Measurements from ENCODE around the gene XG.
"Not testable (repeated sequence)": the region's sequence is repeated elsewhere in the genome, so short reads cannot be mapped to it uniquely, and the experiment has no call there.

XG gene

GRCh38 chrX:2761246-2761645, 9.4 kb downstream of the XG start:
- Histone ChIP-seq H3K4me1 (ENCODE audit: control insufficient read depth, insufficient read depth, low read length) (no peaks in the 10 kb centered on the region), H3K27me3 (ENCODE audit: control insufficient read depth, insufficient read depth, low read length) (no peaks in the 10 kb centered on the region), H3K4me3 (ENCODE audit: low read depth, low read length) (no peak overlapping the region), H3K9ac (ENCODE audit: low read depth, low read length) (no peak overlapping the region), H3K9me3 (ENCODE audit: control insufficient read depth, insufficient read depth, low read length) (no peaks in the 10 kb centered on the region), H3K27ac (ENCODE audit: low read depth, low read length) (no peak overlapping the region), H3K36me3 (ENCODE audit: control insufficient read depth, insufficient read depth, low read length) (no peaks in the 10 kb centered on the region)

- not testable (repeated sequence) for H3K27me3 ChIP-seq (ENCODE audit: control insufficient read depth, insufficient read depth, low read length); H3K9me3 ChIP-seq (ENCODE audit: control insufficient read depth, insufficient read depth, low read length); H3K4me3 ChIP-seq (ENCODE audit: low read depth, low read length); H3K9ac ChIP-seq (ENCODE audit: low read depth, low read length); H3K4me1 ChIP-seq (ENCODE audit: control insufficient read depth, insufficient read depth, low read length); H3K27ac ChIP-seq (ENCODE audit: low read depth, low read length); H3K36me3 ChIP-seq (ENCODE audit: control insufficient read depth, insufficient read depth, low read length)
Observed at GRCh38 chrX:2762671-2763070, 10.8 kb downstream of the XG start.

GRCh38 chrX:2764766-2765548, 13.1 kb downstream of the XG start:
- H3K9ac ChIP-seq (ENCODE audit: low read depth, low read length); H3K36me3 ChIP-seq (ENCODE audit: control insufficient read depth, insufficient read depth, low read length); H3K4me1 ChIP-seq (ENCODE audit: control insufficient read depth, insufficient read depth, low read length); H3K27me3 ChIP-seq (ENCODE audit: control insufficient read depth, insufficient read depth, low read length); H3K9me3 ChIP-seq (ENCODE audit: control insufficient read depth, insufficient read depth, low read length); H3K27ac ChIP-seq (ENCODE audit: low read depth, low read length); H3K4me3 ChIP-seq (ENCODE audit: low read depth, low read length): not testable (repeated sequence)

- H3K27me3 ChIP-seq (ENCODE audit: control insufficient read depth, insufficient read depth, low read length), result no peaks in the 10 kb centered on the region
- H3K4me1 ChIP-seq (ENCODE audit: control insufficient read depth, insufficient read depth, low read length), result no peaks in the 10 kb centered on the region; the same call in 1 of the 2 replicates
- no peak overlapping the region for H3K27ac ChIP-seq (ENCODE audit: low read depth, low read length)
- H3K4me3 ChIP-seq (ENCODE audit: low read depth, low read length), result no peak overlapping the region
- H3K36me3 ChIP-seq (ENCODE audit: control insufficient read depth, insufficient read depth, low read length), result no peaks in the 10 kb centered on the region
- no peaks in the 10 kb centered on the region for H3K9me3 ChIP-seq (ENCODE audit: control insufficient read depth, insufficient read depth, low read length)
- no peak overlapping the region for H3K9ac ChIP-seq (ENCODE audit: low read depth, low read length)
Observed at GRCh38 chrX:2765549-2765830, 13.7 kb downstream of the XG start.

- Histone ChIP-seq H3K27me3 (ENCODE audit: control insufficient read depth, insufficient read depth, low read length) (no peaks in the 10 kb centered on the region), H3K9me3 (ENCODE audit: control insufficient read depth, insufficient read depth, low read length) (no peaks in the 10 kb centered on the region), H3K4me3 (ENCODE audit: low read depth, low read length) (no peak overlapping the region), H3K4me1 (ENCODE audit: control insufficient read depth, insufficient read depth, low read length) (no peaks in the 10 kb centered on the region; the same call in 1 of the 2 replicates), H3K9ac (ENCODE audit: low read depth, low read length) (no peak overlapping the region), H3K27ac (ENCODE audit: low read depth, low read length) (no peak overlapping the region), H3K36me3 (ENCODE audit: control insufficient read depth, insufficient read depth, low read length) (no peaks in the 10 kb centered on the region)
Observed at GRCh38 chrX:2766906-2767305, 15.1 kb downstream of the XG start.

- Histone ChIP-seq H3K9ac (ENCODE audit: low read depth, low read length) (no peak overlapping the region), H3K27me3 (ENCODE audit: control insufficient read depth, insufficient read depth, low read length) (no peaks in the 10 kb centered on the region), H3K27ac (ENCODE audit: low read depth, low read length) (no peak overlapping the region)
Observed at GRCh38 chrX:2767631-2768455, 16.0 kb downstream of the XG start.

GRCh38 chrX:2769615-2770014, 17.8 kb downstream of the XG start:
- H3K4me1 ChIP-seq (ENCODE audit: control insufficient read depth, insufficient read depth, low read length), result no peaks in the 10 kb centered on the region; the same call in 1 of the 2 replicates
- H3K9me3 ChIP-seq (ENCODE audit: control insufficient read depth, insufficient read depth, low read length), result no peaks in the 10 kb centered on the region
- H3K27me3 ChIP-seq (ENCODE audit: control insufficient read depth, insufficient read depth, low read length), result no peaks in the 10 kb centered on the region
- no peaks in the 10 kb centered on the region for H3K36me3 ChIP-seq (ENCODE audit: control insufficient read depth, insufficient read depth, low read length)
- no peak overlapping the region for H3K9ac ChIP-seq (ENCODE audit: low read depth, low read length)
- no peak overlapping the region for H3K27ac ChIP-seq (ENCODE audit: low read depth, low read length)
- H3K4me3 ChIP-seq (ENCODE audit: low read depth, low read length), result no peak overlapping the region

More at GRCh38 chrX:2767631-2768455, 16.0 kb downstream of the XG start:
- H3K4me3 ChIP-seq (ENCODE audit: low read depth, low read length), result no peak overlapping the region
- H3K36me3 ChIP-seq (ENCODE audit: control insufficient read depth, insufficient read depth, low read length), result no peaks in the 10 kb centered on the region
- H3K4me1 ChIP-seq (ENCODE audit: control insufficient read depth, insufficient read depth, low read length), result no peaks in the 10 kb centered on the region; the same call in 1 of the 2 replicates
- no peaks in the 10 kb centered on the region for H3K9me3 ChIP-seq (ENCODE audit: control insufficient read depth, insufficient read depth, low read length)

GRCh38 chrX:2773166-2774055, 21.6 kb downstream of the XG start:
- H3K4me1 ChIP-seq (ENCODE audit: control insufficient read depth, insufficient read depth, low read length); H3K27me3 ChIP-seq (ENCODE audit: control insufficient read depth, insufficient read depth, low read length); H3K36me3 ChIP-seq (ENCODE audit: control insufficient read depth, insufficient read depth, low read length); H3K27ac ChIP-seq (ENCODE audit: low read depth, low read length); H3K4me3 ChIP-seq (ENCODE audit: low read depth, low read length); H3K9ac ChIP-seq (ENCODE audit: low read depth, low read length); H3K9me3 ChIP-seq (ENCODE audit: control insufficient read depth, insufficient read depth, low read length): not testable (repeated sequence)

- H3K4me3 ChIP-seq (ENCODE audit: low read depth, low read length), result no peak overlapping the region
- H3K9me3 ChIP-seq (ENCODE audit: control insufficient read depth, insufficient read depth, low read length), result peaks cover 7% of the 10 kb centered on the region
- H3K27me3 ChIP-seq (ENCODE audit: control insufficient read depth, insufficient read depth, low read length), result no peaks in the 10 kb centered on the region
Observed at GRCh38 chrX:2774057-2774456, 22.2 kb downstream of the XG start.

GRCh38 chrX:2774776-2775175, 22.9 kb downstream of the XG start:
- Histone ChIP-seq H3K9ac (ENCODE audit: low read depth, low read length) (no peak overlapping the region), H3K27me3 (ENCODE audit: control insufficient read depth, insufficient read depth, low read length) (no peaks in the 10 kb centered on the region), H3K4me1 (ENCODE audit: control insufficient read depth, insufficient read depth, low read length) (peaks cover 4% of the 10 kb centered on the region), H3K36me3 (ENCODE audit: control insufficient read depth, insufficient read depth, low read length) (no peaks in the 10 kb centered on the region), H3K4me3 (ENCODE audit: low read depth, low read length) (no peak overlapping the region), H3K9me3 (ENCODE audit: control insufficient read depth, insufficient read depth, low read length) (peaks cover 7% of the 10 kb centered on the region), H3K27ac (ENCODE audit: low read depth, low read length) (no peak overlapping the region)

More at GRCh38 chrX:2774057-2774456, 22.2 kb downstream of the XG start:
- H3K36me3 ChIP-seq (ENCODE audit: control insufficient read depth, insufficient read depth, low read length), result no peaks in the 10 kb centered on the region
- H3K27ac ChIP-seq (ENCODE audit: low read depth, low read length), result no peak overlapping the region
- H3K9ac ChIP-seq (ENCODE audit: low read depth, low read length), result no peak overlapping the region
- peaks cover 4% of the 10 kb centered on the region for H3K4me1 ChIP-seq (ENCODE audit: control insufficient read depth, insufficient read depth, low read length)
